OCI-LY1 (cell line): ENCODE data around the gene RDH13.

Experiments
- H2AFZ ChIP-seq: fragments of 200-600 bp; sonication (generic), shearing (Covaris generic); 2 replicates; pipeline ENCODE4 v1.6.0; 2014; ENCODE audit warnings: antibody characterized with exemption, mild to moderate bottlenecking, low read length
- H3F3A ChIP-seq: fragments of 200-600 bp; sonication (generic), shearing (Covaris generic); 2 replicates; pipeline ENCODE4 v1.6.0; 2014; ENCODE audit warnings: mild to moderate bottlenecking, antibody characterized with exemption, low read length, moderate library complexity; ENCODE audit not compliant: insufficient read depth
- H3K27ac ChIP-seq: fragments of 200-600 bp; sonication (generic); 2 replicates; pipeline ENCODE4 v1.5.1; 2014; ENCODE audit warnings: low read length, mixed run types, mild to moderate bottlenecking, low read depth; ENCODE audit not compliant: poor library complexity, severe bottlenecking
- H3K27me3 ChIP-seq: fragments of 200-600 bp; sonication (generic); 2 replicates; pipeline ENCODE4 v1.6.0; 2014; ENCODE audit warnings: antibody characterized with exemption, mild to moderate bottlenecking, low read length, moderate library complexity; ENCODE audit not compliant: insufficient read depth
- H3K36me3 ChIP-seq: fragments of 200-600 bp; sonication (generic); 2 replicates; pipeline ENCODE4 v1.6.1; 2014; ENCODE audit warnings: mild to moderate bottlenecking, antibody characterized with exemption, low read length, moderate library complexity, mixed read lengths; ENCODE audit not compliant: insufficient read depth
- H3K4me1 ChIP-seq: fragments of 200-600 bp; sonication (generic); 2 replicates; pipeline ENCODE4 v1.5.1; 2014; ENCODE audit warnings: mild to moderate bottlenecking, low read length, moderate library complexity; ENCODE audit not compliant: insufficient read depth, severe bottlenecking
- H3K4me2 ChIP-seq: fragments of 200-600 bp; sonication (generic), shearing (Covaris generic); 2 replicates; pipeline ENCODE4 v1.6.1; 2014; ENCODE audit warnings: low read length
- H3K4me3 ChIP-seq: fragments of 200-600 bp; sonication (generic); 2 replicates; pipeline ENCODE4 v1.5.1; 2014; ENCODE audit warnings: low read length, low read depth, mild to moderate bottlenecking, mixed read lengths; ENCODE audit not compliant: poor library complexity, severe bottlenecking
- H3K79me2 ChIP-seq: fragments of 200-600 bp; shearing (Covaris generic); 2 replicates; pipeline ENCODE4 v1.6.1; 2016; ENCODE audit warnings: mixed run types, low read length, mixed read lengths; ENCODE audit not compliant: insufficient read depth
- H3K9ac ChIP-seq: fragments of 200-600 bp; sonication (generic), shearing (Covaris generic); 2 replicates; pipeline ENCODE4 v1.6.1; 2014; ENCODE audit warnings: mild to moderate bottlenecking, low read length, mixed read lengths
- H3K9me2 ChIP-seq: fragments of 200-600 bp; sonication (generic), shearing (Covaris generic); 2 replicates; pipeline ENCODE4 v1.6.1; 2014; ENCODE audit warnings: low read depth, mild to moderate bottlenecking, low read length, mixed read lengths
- H3K9me3 ChIP-seq: fragments of 200-600 bp; shearing (Covaris generic); 2 replicates; pipeline ENCODE4 v1.6.1; 2014; ENCODE audit warnings: low read length, mixed read lengths
- H4K20me1 ChIP-seq: fragments of 200-600 bp; sonication (generic), shearing (Covaris generic); 2 replicates; pipeline ENCODE4 v1.6.0; 2016; ENCODE audit warnings: mild to moderate bottlenecking, low read length; ENCODE audit not compliant: insufficient read depth
- EZH2 ChIP-seq: fragments of 200-600 bp; sonication (generic), shearing (Covaris generic); IDR thresholded peaks from 2 replicates; pipeline ENCODE4 v1.8.0; 2017; ENCODE audit warnings: borderline replicate concordance, mixed run types, mild to moderate bottlenecking, antibody characterized with exemption, low read length, moderate library complexity, mixed read lengths
- TF ChIP-seq, protein P1 (sequence below): fragments of 200-600 bp; sonication (generic), shearing (Covaris generic); IDR thresholded peaks from 2 replicates; pipeline ENCODE4 v1.5.1; 2017; ENCODE audit warnings: mild to moderate bottlenecking, antibody characterized with exemption, low read length, moderate library complexity, mixed read lengths

RDH13 gene

DNA sequence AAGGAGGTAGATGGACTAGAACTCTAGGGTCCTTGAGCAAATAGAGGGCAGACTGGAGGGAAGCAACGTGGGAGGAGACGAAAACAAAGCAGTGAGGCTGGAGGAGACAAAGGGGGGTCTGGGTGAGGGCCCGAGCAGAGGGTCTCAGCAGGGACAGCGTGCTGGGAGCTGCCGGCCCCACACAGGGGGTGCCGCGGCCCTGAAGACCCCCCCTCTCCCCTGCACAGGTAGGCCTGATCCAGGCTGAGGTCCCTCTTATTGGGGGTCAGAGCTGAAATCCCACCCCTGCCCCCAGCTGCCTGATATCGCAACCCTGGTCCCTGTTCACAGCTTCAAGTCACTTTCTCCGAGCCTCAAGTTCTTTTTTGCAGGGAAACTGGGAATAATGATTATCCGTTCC is 21.5 kb upstream of the RDH13 start:
- no peak for TF ChIP-seq EZH2
- TF ChIP-seq, protein P1, sequence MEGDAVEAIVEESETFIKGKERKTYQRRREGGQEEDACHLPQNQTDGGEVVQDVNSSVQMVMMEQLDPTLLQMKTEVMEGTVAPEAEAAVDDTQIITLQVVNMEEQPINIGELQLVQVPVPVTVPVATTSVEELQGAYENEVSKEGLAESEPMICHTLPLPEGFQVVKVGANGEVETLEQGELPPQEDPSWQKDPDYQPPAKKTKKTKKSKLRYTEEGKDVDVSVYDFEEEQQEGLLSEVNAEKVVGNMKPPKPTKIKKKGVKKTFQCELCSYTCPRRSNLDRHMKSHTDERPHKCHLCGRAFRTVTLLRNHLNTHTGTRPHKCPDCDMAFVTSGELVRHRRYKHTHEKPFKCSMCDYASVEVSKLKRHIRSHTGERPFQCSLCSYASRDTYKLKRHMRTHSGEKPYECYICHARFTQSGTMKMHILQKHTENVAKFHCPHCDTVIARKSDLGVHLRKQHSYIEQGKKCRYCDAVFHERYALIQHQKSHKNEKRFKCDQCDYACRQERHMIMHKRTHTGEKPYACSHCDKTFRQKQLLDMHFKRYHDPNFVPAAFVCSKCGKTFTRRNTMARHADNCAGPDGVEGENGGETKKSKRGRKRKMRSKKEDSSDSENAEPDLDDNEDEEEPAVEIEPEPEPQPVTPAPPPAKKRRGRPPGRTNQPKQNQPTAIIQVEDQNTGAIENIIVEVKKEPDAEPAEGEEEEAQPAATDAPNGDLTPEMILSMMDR = no peak

DNA sequence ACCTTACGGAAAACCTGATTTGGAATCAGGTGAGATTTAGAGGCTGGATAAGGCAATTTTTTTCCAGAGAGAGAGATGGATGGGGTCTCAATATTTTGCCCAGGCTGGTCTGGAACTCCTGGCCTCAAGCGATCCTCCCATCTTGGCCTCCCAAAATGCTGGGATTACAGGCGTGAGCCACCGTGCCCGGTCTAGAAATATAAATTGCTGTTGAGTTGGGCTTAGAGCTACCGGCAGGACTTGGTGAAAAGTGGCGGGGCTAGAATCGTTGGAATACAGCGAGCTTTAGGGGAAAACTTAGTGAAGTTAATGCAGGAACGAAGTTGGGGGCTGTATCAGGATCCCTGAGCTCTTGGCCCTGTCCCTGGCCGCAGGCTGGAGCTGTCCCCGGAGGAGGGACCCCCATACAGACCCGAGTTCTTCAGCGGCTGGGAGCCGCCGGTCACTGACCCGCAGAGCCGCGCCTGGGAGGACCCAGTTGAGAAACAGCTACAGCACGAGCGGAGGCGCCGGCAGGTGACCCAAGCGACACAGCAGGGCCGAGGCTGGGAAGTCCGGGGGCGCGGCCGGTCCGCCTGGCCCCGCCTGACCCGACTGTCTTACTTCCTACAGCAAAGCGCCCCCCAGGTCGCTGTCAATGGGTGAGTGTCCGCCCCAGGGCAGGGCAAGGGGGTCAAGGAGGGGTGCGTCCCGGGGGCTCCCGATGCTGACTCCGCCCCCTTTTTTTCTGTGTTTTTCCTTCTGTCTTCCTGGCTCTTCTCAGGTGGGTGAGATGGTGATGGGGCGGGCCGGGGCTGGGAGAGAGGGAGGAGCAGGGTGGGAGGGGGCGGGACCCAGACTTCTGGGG is 20.3 kb upstream of the RDH13 start:
- peaks cover 5% of the 10 kb centered on the region; the same call in 1 of the 2 replicates for H3K27me3 ChIP-seq
- TF ChIP-seq, protein P1 = no peak
- no peak for TF ChIP-seq EZH2
- no peak overlapping the region for H2AFZ ChIP-seq
- no peak overlapping the region for H3K9ac ChIP-seq
- H3F3A ChIP-seq = no peaks in the 10 kb centered on the region
- H3K4me2 ChIP-seq = no peak overlapping the region
- no peaks in the 10 kb centered on the region for H4K20me1 ChIP-seq
- H3K9me3 ChIP-seq = peaks cover 4% of the 10 kb centered on the region; the same call in 1 of the 2 replicates
- peaks cover 10% of the 10 kb centered on the region for H3K4me1 ChIP-seq
- H3K9me2 ChIP-seq = no peaks in the 10 kb centered on the region
- H3K4me3 ChIP-seq = no peak overlapping the region
- H3K27ac ChIP-seq = no peak overlapping the region
- H3K79me2 ChIP-seq = no peaks in the 10 kb centered on the region
- no peaks in the 10 kb centered on the region for H3K36me3 ChIP-seq

More for the DNA sequence above, 21.5 kb upstream of the RDH13 start:
- no peaks in the 10 kb centered on the region for H4K20me1 ChIP-seq
- no peaks in the 10 kb centered on the region for H3K9me2 ChIP-seq
- H3F3A ChIP-seq = no peaks in the 10 kb centered on the region
- H3K9ac ChIP-seq = no peak overlapping the region
- no peak overlapping the region for H2AFZ ChIP-seq
- H3K4me1 ChIP-seq = peaks cover 10% of the 10 kb centered on the region
- H3K9me3 ChIP-seq = peaks cover 4% of the 10 kb centered on the region; the same call in 1 of the 2 replicates
- no peak overlapping the region for H3K4me3 ChIP-seq
- no peak overlapping the region for H3K27ac ChIP-seq
- peaks cover under 1% of the 10 kb centered on the region; the same call in 1 of the 2 replicates for H3K27me3 ChIP-seq
- no peaks in the 10 kb centered on the region for H3K79me2 ChIP-seq
- H3K4me2 ChIP-seq = no peak overlapping the region
- H3K36me3 ChIP-seq = no peaks in the 10 kb centered on the region

DNA sequence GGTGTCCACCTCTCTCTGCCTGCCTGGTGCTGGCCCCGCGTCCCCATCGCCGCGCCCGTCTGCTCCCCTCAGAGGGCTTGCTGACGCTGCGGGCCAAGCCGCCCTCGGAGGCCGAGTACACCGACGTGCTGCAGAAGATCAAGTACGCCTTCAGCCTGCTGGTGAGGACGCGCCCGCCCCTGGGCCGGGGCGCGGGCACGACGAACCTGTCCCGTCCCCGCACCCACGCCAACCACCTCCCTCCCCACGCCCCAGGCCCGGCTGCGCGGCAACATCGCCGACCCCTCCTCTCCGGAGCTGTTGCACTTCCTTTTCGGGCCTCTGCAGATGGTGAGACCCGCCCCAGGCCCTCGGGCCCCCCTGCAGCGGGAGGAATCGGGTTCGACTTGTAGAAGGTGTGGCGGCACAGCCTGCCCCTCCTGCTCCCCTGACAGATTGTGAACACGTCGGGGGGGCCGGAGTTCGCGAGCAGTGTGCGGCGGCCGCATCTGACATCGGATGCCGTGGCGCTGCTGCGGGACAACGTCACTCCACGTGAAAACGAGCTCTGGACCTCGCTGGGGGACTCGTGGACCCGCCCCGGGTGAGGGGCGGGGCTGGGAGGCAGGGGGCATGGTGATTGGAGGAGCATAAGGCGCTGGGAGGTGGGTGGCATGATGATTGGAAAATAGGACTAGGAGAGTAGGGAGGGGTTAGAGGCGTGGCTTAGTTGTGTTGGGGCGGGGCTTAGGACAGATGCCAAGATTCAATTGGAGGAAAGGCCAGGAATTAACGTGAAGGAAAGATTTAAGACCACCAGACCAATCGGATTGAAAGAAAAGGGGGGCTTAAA is 19.3 kb upstream of the RDH13 start:
- TF ChIP-seq, protein P1 = no peak
- TF ChIP-seq EZH2 = no peak
- Histone ChIP-seq H4K20me1 (no peaks in the 10 kb centered on the region), H3K4me1 (peaks cover 10% of the 10 kb centered on the region), H3K4me3 (no peak overlapping the region), H2AFZ (no peak overlapping the region), H3K36me3 (no peaks in the 10 kb centered on the region), H3K9me2 (no peaks in the 10 kb centered on the region), H3K79me2 (no peaks in the 10 kb centered on the region), H3K9ac (no peak overlapping the region), H3F3A (no peaks in the 10 kb centered on the region), H3K27me3 (peaks cover 5% of the 10 kb centered on the region; the same call in 1 of the 2 replicates), H3K9me3 (peaks cover 4% of the 10 kb centered on the region; the same call in 1 of the 2 replicates), H3K4me2 (no peak overlapping the region), H3K27ac (no peak overlapping the region)
